ENCODE results near the gene TNC.

DNA sequence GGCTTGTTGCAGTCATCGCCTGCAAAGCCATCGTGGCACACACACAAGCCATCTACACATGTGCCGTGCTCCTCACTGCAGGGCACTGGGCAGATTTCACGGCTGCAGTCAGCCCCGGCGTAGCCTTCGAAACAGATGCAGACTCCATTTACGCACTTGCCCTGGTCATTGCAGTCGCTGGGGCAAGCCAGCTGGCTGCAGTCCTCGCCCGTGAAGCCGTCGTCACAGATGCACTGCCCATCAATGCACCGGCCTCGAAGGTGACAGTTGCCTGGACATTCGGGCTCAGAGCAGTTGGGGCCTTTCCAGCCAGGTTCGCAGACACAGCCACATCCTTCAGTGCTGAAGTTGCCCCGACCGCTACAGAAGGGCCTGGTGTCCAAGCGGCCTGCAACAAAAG is 31.1 kb downstream of the TNC start:
- TF ChIP-seq ZNF274 (IDR thresholded peaks at IDR 0.05; ENCODE audit: low read depth, low read length) (no peak), SUZ12 (IDR thresholded peaks at IDR 0.05; ENCODE audit: extremely low read depth, insufficient read depth, insufficient read length) (no peak), YY1 (IDR thresholded peaks at IDR 0.05; ENCODE audit: insufficient read depth, insufficient read length) (no peak)
